ENCODE data around the gene POM121L2.
A peak's percentile ranks its signal among the peaks of the same experiment; 100 is the strongest.

The POM121L2 gene

DNA sequence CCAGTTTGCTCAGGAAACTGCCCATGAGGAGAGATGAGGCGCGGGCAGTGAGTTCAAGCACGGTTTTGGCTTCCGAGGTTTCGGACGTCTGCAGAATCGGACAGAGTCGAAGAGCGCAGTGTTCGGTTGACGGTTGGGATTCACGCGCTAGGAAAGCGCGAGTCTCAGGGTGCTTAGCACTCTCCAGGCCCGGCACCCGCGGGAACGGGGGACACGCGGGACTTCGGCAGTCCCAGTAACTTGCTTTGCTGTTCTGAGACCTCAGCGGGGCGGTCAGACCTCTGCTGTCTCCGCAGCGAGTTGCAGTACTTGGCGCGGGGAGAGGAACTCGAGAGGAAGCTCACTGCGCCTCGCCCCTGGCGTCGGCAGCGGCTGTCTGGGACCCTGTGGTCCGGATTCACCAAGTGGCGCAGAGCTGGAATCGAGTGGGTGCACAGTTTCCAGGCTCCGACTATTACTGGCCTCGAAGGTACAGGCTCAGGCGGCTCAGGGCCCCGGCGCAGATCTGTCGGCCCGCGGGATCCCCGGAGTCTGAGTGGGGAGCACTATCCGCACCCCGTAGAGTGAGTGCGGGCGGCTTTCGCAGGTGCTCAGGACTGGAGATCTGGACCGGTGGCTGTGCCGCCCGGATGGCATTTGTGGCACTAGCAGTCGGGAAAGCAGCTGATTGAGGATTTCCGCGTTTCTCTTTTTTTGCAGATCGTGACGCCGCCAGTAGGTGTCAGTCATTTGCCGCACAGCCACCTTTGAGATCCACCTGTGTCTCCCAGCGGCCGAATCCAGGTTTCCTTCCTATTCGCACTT, at the start of gene POM121L2:
Gene POM121L2 (minus strand): TSS at position 128 of the 804 bp plus-strand sequence. CDS start 103 bp downstream, at position 25.
- peak; percentile 48 for DNase-seq (ENCODE audit: low read depth)

DNA sequence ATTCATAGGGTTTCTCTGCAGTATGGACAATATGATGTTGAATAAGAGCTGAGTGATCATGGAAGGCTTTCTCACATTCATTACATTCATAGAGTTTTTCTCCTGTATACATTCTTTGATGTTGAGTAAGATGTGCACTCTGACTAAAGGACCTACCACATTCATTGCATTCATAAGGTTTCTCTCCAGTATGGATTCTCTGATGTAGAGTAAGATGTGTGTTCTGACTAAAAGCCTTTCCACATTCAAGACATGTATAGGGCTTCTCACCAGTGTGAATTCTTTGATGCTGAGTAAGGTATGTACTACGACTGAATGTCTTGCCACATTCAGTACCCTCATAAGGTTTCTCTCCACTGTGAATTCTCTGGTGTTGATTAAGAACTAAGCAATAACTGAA, 47.2 kb upstream of the POM121L2 start:
- DNase-seq (ENCODE audit: low read depth): no peak

DNA sequence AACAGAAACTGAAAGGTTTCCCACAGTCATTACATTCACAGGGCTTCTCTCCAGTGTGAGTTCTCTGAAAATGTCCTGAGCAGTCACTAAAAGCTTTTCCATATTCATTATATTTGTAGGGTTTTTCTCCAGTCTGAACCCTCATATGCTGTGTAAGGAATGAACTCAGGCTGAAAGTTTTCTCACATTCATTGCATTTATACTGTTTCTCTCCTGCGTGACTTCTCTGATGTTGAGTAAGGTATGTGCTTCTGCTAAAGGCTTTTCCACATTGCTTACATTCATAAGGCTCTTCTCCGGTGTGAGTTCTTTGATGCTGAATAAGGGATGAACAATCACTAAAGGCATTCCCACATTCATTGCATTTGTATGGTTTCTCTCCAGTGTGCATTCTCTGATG, 46.7 kb upstream of the POM121L2 start:
- no peak for DNase-seq (ENCODE audit: low read depth)

DNA sequence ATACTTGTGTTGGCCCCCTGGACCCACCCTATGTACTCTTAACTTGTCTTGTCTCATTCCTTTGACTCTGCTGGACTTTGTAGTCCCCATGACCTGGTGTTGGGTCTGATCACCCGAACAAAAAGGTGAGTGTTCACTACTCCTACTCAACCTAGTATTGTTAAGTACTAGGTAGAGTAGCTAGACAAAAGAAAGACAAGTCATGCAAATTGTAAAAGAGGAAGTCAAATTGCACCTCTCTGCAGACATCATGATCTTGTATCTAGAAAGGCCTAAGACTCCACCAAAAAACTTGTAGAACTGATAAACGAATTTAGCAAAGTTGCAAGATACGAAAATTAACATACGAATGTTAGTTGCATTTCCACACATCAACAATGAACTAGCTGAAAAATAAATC, 40.8 kb upstream of the POM121L2 start:
- DNase-seq (ENCODE audit: low read depth): no peak

DNA sequence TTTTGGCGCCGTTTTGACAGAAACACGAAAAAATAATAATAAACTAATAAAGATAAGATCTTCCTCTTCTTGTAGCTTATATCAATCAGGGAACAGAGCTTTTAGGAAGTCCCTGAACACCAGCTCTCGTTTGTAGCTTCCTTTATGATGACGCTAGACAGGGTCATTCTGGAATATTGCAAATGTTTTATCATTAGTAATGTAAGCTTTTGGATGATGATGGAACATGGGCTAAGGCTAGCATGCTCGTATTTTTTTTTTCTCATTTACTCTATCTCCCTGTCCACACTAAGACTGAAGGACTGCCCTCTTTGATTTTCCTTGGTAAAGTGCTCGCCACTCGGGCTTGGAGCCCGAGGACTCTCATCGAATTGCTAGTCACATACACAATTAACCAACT, 22.1 kb upstream of the POM121L2 start:
- DNase-seq (ENCODE audit: low read depth): no peak

DNA sequence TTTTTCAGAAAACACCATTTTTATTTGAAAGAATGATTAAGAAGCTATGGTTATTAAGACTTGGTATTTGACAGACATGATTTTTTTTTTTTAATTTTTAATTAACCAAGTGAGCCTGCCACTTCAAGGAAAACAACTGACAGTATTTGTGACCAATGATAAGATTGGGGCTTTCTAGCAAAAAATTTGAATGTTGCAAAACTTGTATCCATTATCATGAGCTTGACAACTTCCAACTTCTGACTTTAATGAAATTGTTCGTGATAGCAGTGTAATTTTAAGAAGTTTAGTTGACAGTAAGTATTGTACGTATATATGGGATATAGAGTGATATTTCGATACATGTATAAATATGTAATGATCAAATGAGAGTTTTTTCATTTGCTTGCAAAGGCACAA, 21.6 kb upstream of the POM121L2 start:
- no peak for DNase-seq (ENCODE audit: low read depth)

DNA sequence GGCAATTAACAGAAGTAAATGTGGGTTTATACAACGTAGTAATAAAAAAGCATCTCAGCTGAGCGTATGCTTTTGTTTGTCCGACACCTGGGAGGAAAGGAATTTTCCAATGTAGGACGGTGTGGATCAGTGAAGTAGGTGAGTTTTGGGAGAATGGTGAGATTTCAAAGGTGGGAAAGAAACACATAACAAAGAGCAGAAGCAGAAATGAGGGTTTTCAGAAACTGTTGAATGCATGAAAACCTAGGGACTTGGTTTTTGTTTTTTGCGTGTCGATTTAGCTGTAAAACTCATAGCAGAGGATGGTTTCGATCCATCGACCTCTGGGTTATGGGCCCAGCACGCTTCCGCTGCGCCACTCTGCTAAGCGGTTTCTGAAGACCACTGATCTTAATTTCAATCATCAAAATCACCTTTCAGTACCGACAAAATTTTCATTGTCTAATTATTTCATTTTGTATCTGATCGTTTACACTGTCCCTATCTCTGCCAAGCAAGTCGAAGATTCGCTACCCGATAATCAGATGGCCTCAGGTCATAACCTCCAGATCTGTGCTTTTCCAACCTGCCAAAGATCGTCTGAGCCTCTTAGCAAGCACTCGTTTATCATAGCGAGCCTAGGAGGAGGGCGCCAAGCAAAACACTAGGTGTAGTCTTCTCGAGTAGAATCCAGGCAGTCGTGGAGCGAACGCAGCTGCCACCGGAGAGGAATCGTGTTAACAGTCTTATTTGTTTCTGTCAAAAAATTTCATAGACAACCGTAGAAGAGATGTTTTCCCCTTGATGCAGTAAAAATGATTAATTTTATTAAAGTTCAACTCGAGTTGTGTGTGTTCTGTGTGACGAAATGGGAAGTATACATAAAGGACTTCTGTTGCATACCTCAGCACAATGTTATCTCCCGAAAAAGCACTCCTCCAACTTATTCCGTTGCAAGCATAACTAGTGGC, 20.9 kb upstream of the POM121L2 start:
- DNase-seq (ENCODE audit: low read depth): peak; percentile 42

DNA sequence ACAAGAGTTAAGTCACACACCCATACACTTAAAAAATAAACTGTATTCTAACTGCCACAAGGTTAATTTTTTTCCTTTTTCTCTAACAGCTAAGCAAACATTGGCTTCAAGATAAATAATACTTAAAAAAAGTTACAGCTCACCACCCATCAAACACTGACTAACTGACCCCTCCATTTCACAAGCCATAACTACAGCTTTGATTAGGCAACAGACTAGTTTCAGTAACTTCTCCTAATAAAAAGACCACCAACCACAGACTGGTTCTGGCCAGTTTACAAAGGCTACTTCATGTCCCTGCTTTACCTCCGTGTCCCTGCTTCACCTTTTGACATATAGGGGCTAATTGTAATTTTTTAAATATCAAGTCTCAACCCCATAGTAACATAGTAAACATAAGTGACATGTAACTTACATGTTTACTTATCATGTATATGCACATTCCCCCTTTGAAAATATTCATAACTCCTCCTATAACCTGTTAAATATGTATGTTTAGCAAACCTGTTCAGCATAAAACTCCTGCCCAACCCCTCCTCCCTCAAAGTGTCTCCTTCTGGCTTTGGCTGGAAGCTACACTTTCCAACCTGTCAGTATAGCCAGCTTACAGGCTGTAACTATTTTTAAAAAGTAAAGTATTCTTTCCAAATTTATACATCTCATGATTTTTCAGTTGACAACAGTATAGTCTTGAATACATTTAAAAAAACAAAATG, 15.1 kb upstream of the POM121L2 start:
- no peak for DNase-seq (ENCODE audit: low read depth)

DNA sequence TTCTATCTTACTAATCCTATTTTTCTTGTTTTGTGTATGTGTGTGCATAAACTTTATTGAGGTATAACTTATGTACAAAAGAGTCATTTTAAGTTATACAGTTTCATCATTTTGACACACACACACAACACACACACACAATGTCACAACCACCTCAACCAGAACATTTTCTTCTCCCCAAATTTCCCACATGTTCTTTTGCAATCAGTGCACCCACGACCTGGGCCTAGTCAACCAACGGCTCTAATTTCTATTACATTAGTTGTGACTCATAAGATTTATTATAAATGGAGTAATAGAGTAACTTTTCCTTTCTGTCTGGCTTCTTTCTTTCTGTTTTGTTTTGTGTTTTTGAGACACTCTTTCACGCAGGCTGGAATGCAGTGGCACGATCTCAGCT, 9.8 kb upstream of the POM121L2 start:
- DNase-seq (ENCODE audit: low read depth): no peak

DNA sequence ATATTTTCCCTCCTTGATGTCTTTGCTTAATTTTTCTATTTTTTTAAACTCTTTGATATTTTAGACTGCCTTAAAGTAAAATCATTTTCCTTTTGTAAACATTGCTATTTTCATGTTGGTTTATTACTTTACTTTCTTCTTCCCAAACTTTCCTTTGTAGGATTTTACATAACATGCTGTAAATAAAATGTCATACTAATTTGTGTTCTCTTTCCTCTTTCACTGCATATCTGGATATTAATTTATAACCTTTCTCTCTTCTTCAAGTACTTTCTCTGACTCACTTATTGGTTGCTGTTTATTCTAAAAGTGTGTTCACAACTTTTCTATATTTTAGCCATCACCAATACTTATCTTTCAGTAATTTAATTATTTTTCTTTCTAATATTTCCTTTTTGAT, 9.3 kb upstream of the POM121L2 start:
- DNase-seq (ENCODE audit: low read depth): no peak

DNA sequence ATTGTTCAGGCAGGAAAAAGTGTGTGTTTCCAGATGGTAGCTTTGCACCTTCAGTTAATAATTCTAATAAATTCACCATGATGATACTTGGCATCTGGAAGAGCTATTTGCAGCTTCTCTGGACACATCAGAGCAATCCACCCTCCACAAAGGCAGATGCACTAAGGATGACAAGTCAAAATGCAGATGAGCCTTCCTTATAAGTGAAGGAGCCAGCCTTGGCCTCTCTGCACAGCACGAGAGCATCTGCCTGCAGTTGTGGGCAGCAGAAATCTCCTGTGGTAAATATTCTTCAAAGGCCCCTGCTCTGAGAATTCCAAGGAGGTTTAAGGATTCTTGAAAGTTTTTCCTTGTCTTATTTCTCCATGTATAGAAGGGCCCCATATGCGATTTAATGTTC, 6.9 kb upstream of the POM121L2 start:
- DNase-seq (ENCODE audit: low read depth): no peak

DNA sequence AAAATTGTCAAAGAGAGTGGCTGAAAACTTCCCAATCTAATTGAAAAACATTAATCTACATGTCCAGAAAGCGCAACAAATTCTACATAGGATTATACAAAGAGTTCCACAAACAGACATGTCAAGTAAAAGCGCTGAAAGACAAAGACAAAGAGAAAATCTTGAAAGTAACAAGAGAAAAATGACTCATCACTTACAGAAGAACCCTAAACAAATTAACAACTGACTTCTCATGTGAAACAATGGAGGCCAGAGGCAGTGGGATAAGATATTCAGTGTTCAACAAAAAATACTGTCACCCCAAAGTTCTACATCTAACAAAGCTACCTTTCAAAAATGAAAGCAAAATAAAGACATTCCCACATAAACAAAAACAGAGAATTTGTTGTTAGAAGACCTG, 2.0 kb upstream of the POM121L2 start:
- no peak for DNase-seq (ENCODE audit: low read depth)

DNA sequence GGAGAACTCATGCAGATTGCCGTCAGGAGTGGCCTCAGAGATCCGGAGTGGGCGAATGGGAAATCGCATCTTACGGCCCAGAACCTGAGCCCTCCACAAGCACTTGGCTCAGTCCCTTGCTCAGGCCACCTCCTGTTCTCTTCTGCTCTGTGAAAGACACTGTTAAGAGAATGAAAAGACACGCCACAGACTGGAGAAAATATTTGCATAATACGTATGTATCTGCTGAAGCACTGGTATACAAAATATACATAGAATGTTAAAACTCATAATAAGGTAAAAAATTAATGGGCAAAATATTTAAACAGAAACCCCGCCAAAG, 838 bp upstream of the POM121L2 start:
- DNase-seq (ENCODE audit: low read depth): no peak

DNA sequence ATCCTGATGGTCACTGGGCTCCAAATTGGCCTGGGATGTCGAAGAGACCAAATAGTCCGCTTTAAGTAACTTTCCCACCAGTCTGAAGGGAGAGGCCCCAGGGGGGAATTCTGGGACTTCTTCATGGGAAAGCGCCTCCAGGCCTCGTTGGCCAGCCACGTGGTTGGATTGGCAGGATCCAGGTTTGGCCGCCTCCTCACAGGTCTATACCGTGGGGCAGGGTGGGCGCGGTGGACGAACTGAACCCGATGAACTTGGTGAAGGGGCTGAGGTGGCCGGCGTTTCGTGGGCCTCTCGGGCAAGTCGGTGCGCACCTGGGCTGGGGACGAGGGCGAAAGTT, 297 bp downstream of the POM121L2 start:
- DNase-seq (ENCODE audit: low read depth): no peak

DNA sequence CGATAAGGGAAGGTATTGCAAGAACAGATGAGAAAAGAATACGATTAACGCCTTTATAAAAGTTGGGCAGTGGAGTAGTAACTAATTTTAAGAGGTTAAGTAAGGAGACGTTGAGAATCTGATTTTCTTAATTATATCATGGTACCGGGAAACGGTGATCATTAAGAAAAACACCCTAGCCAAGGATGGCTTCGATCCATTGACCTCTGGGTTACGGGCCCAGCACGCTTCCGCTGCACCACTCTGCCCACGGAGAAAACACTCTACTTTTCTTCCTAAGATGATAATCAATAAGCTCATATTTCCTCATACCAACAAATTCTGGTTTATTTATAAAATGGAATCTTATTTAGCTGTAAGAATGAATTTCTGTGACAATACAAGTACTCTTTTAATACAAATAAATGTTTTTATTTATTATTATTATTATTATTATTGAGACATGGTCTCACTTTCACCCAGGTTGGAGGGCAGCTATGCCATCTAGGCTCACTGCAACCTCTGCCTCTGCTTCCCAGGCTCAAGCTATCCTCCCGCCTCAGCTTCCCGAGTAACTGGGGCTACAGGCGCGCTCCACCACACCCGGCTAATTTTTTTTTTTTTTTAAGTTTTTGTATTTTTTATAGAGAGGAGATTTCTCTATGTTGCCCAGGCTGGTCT, 8.3 kb downstream of the POM121L2 start:
- no peak for DNase-seq (ENCODE audit: low read depth)

DNA sequence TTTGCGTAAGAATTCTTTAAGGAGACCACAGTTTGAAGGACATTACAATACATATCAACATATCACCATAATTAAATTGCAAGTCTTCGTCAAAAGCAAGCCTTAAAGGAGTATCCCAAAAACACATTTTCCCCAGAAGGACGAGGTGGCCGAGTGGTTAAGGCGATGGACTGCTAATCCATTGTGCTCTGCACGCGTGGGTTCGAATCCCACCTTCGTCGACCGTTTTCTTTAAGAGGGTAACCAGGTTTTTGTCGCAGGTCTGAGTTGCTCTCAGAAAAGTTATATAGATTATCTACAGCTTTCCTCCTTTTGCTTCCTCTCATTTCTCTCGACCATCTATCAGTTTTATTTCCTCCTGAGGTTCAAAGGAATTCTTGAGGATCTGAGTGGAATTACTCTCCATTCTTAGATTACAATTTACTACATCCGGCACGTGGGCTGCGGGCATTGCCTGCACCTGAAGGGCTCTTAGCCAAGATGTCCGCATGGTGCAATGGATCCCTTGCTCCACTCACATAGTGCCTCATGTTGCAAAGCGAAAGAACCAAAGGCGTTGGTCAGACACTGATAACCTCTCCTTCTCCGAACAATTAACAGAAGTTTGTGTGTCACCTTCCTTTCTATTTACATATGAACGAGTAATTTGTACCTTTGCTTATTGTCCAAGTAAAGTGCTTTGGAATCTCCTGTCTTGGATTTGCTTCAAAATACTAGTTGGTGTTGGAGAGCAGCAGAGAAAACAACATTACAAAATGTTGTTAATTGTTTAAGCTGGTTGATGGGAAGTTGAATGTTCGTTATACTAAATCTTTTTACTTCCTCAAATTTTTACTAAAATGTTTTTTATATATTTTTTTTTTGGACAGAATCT, 14.0 kb downstream of the POM121L2 start:
- peak; percentile 60 for DNase-seq (ENCODE audit: low read depth)

DNA sequence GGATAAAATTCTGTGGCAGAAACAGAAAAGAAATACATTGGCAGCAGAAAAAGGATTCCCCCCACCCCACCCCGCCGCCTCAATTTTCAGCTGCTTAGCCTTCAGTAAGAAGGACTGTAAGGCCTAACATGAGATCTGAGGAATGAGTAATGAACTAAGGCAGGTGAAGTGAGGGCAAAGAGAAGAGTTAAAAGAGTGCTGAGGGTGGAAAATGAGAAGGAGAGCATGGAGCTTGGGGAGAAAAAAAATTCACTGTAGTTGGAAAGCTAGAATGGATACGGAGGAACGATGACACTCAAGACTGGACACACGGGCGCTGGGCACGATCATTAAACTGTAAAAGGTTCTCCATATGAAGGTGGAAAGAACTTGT, 14.6 kb downstream of the POM121L2 start:
- DNase-seq (ENCODE audit: low read depth): no peak

DNA sequence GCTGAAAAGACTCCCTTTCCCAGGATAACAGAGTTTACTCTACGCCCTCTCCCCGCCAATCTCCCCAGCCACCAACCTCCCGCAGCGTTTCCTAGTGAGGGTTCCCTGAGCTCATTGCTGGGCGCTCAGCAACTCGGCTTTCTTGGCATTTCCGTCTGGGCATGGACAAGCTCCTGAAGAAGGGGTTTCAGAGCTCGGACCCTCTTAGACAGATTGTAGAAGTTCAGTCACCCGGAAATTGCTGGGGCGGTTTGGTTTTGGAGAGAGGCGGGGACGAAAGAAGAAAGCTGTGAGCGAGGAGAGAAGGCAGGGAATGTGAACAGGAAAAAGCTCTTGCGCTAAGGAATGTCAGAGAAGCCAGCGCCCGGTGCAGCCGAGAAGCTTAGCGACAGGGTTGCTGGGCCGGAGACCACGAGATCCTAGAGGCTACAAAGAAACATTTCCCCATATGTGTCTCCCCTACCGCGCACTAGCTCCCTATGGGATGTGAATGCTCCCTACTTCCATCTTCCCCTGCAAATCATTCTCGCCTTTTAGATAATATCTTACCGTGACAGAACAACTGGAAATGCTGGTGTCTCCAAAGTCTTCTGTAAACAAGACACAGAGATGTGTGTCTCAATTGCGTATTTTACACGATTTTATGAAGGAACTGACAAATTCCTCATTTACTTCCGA, 15.8 kb downstream of the POM121L2 start:
- DNase-seq (ENCODE audit: low read depth): peak; percentile 62

DNA sequence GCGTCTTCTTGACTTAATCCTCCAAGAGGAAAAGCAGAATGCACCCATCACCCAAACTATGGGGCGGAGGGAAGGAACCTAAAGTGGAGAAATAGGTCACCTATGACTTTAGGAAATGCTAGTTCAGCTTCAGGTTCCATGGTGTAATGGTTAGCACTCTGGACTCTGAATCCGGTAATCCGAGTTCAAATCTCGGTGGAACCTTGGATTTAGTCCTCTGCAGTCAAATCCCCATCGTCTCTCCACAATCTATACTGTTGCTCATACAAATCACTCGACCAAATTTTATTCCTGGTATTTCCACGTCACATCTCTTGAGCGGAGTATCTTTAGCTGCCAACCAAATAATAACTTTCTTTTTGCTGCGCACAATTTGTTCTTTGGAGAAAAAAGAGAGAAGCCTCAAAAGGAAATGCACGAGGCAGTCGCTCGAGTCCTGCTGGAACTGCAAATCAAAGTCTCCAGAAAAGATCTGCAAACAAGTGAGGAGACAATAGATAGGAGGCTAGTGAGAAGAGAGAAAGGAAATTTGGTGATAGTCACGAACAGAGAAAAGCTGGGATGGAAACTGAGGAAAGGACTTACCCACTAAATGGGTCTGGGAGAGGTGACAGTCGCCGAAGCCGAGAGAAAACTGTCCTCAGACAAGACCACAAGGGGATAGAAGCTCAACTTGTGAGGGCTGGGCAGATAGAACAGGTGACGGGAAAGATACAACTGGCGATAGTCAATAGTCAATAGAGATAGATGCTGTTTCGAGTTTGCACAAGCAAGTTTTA, 16.6 kb downstream of the POM121L2 start:
- DNase-seq (ENCODE audit: low read depth): peak; percentile 73

DNA sequence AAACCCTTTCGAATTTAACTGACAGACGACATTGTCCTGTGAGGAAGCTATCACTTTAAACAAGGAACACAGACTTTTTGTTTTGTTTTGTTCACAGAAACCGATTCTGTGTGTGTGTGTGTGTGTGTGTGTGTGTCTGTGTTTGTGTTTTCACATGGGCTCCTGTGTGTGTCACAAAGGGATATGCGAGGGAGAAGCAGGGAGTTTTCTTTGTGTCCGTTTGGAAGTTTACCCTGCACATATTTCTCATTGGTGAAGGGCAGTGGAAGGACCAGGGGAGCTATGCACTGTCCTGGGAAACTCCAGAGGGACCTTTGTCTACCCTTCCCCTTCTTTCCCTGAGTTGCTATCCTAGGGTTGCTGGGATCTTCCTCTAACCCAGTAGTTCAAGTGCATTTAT, 17.7 kb downstream of the POM121L2 start:
- no peak for DNase-seq (ENCODE audit: low read depth)

All from EH (cell line).